DOHH2 (cell line): Measurements from ENCODE around the gene COL8A2.

ENCODE experiments used
- H3F3A ChIP-seq: fragments of 200-600 bp; sonication (generic), shearing (Covaris generic); 2 replicates; pipeline ENCODE4 v1.6.0; 2016; ENCODE audit warnings: antibody characterized with exemption, mild to moderate bottlenecking; ENCODE audit not compliant: control insufficient read depth, insufficient read depth
- H3K27ac ChIP-seq: fragments of 200-600 bp; sonication (generic); 2 replicates; pipeline ENCODE4 v1.5.1; 2014; ENCODE audit warnings: low read depth, mild to moderate bottlenecking, low read length, moderate library complexity
- H3K27me3 ChIP-seq: fragments of 200-600 bp; sonication (generic); 2 replicates; pipeline ENCODE4 v1.6.1; 2014; ENCODE audit warnings: mild to moderate bottlenecking, low read length, mixed read lengths; ENCODE audit not compliant: control insufficient read depth
- H3K36me3 ChIP-seq: fragments of 200-600 bp; sonication (generic); 2 replicates; pipeline ENCODE4 v1.6.1; 2014; ENCODE audit warnings: mild to moderate bottlenecking, low read length, moderate library complexity, mixed read lengths; ENCODE audit not compliant: control insufficient read depth
- H3K4me1 ChIP-seq: fragments of 200-600 bp; sonication (generic); 2 replicates; pipeline ENCODE4 v1.6.1; 2014; ENCODE audit warnings: mild to moderate bottlenecking, low read length, mixed read lengths; ENCODE audit not compliant: control insufficient read depth
- H3K4me2 ChIP-seq: fragments of 200-600 bp; sonication (generic); 2 replicates; pipeline ENCODE4 v1.6.0; 2014; ENCODE audit warnings: mild to moderate bottlenecking, low read length, moderate library complexity
- H3K4me3 ChIP-seq: fragments of 200-600 bp; sonication (generic); 2 replicates; pipeline ENCODE4 v1.5.1; 2014; ENCODE audit warnings: mild to moderate bottlenecking, low read length, mixed read lengths
- H3K79me2 ChIP-seq: fragments of 200-600 bp; sonication (generic); 2 replicates; pipeline ENCODE4 v1.6.1; 2014; ENCODE audit warnings: mild to moderate bottlenecking, low read length, mixed read lengths; ENCODE audit not compliant: control insufficient read depth
- H3K9me2 ChIP-seq: fragments of 200-600 bp; sonication (generic); replicated peaks from 2 replicates; pipeline ENCODE4 v1.6.1; 2014; ENCODE audit warnings: mild to moderate bottlenecking, low read length, mixed read lengths; ENCODE audit not compliant: control insufficient read depth
- H3K9me3 ChIP-seq: fragments of 200-600 bp; sonication (generic); 2 replicates; pipeline ENCODE4 v1.6.1; 2014; ENCODE audit warnings: antibody characterized with exemption, low read length, mixed read lengths; ENCODE audit not compliant: control insufficient read depth, insufficient read depth
- H4K20me1 ChIP-seq: fragments of 200-600 bp; sonication (generic); 2 replicates; pipeline ENCODE4 v1.6.0; 2014; ENCODE audit warnings: low read depth, mild to moderate bottlenecking, antibody characterized with exemption, low read length, moderate library complexity; ENCODE audit not compliant: control insufficient read depth, insufficient read depth
- CTCF ChIP-seq: fragments of 200-600 bp; sonication (generic); IDR thresholded peaks from one replicate; pipeline ENCODE4 v1.5.1; 2014; ENCODE audit warnings: antibody characterized with exemption, mild to moderate bottlenecking, low read depth, low read length; ENCODE audit not compliant: poor library complexity, severe bottlenecking
- EZH2phosphoT487 ChIP-seq: fragments of 200-600 bp; sonication (generic); IDR thresholded peaks from 2 replicates; pipeline ENCODE4 v1.6.1; 2017; ENCODE audit warnings: borderline replicate concordance, mild to moderate bottlenecking, antibody characterized with exemption, low read length, moderate library complexity, mixed read lengths

The COL8A2 gene

GRCh38 chr1:36080236-36080635 is 44.8 kb downstream of the COL8A2 start:
- Histone ChIP-seq H3K36me3 (no peaks in the 10 kb centered on the region), H3K79me2 (no peaks in the 10 kb centered on the region), H3F3A (no peaks in the 10 kb centered on the region), H4K20me1 (no peaks in the 10 kb centered on the region), H3K4me1 (peaks cover 9% of the 10 kb centered on the region), H3K4me3 (no peak overlapping the region), H3K9me2 (no peaks in the 10 kb centered on the region), H3K27me3 (peaks cover 23% of the 10 kb centered on the region), H3K27ac (no peak overlapping the region), H3K9me3 (no peaks in the 10 kb centered on the region), H3K4me2 (no peak overlapping the region)
- no peak for TF ChIP-seq CTCF

- Histone ChIP-seq H3K36me3 (no peaks in the 10 kb centered on the region), H3K27me3 (peaks cover 5% of the 10 kb centered on the region; the same call in 1 of the 2 replicates), H3K9me3 (no peaks in the 10 kb centered on the region), H3F3A (no peaks in the 10 kb centered on the region), H3K9me2 (no peaks in the 10 kb centered on the region), H3K4me3 (no peak overlapping the region), H3K4me2 (no peak overlapping the region), H3K79me2 (no peaks in the 10 kb centered on the region), H3K27ac (no peak overlapping the region), H4K20me1 (no peaks in the 10 kb centered on the region), H3K4me1 (no peaks in the 10 kb centered on the region)
- TF ChIP-seq EZH2phosphoT487 (no peak), CTCF (no peak)
Measured at GRCh38 chr1:36076979-36077573, 47.9 kb downstream of the COL8A2 start.

GRCh38 chr1:36070349-36070748 is 54.7 kb downstream of the COL8A2 start:
- Histone ChIP-seq H3K9me3 (no peaks in the 10 kb centered on the region), H3K4me3 (no peak overlapping the region), H4K20me1 (no peaks in the 10 kb centered on the region), H3K27me3 (no peaks in the 10 kb centered on the region), H3K4me2 (no peak overlapping the region), H3F3A (no peaks in the 10 kb centered on the region), H3K9me2 (no peaks in the 10 kb centered on the region), H3K79me2 (no peaks in the 10 kb centered on the region), H3K4me1 (no peaks in the 10 kb centered on the region), H3K27ac (no peak overlapping the region), H3K36me3 (no peaks in the 10 kb centered on the region)
- no peak for TF ChIP-seq EZH2phosphoT487

- Histone ChIP-seq H3K9me2 (no peaks in the 10 kb centered on the region), H3K4me1 (no peaks in the 10 kb centered on the region), H4K20me1 (no peaks in the 10 kb centered on the region), H3K27me3 (no peaks in the 10 kb centered on the region), H3K79me2 (no peaks in the 10 kb centered on the region), H3K36me3 (no peaks in the 10 kb centered on the region), H3K4me3 (no peak overlapping the region), H3K27ac (no peak overlapping the region), H3F3A (no peaks in the 10 kb centered on the region), H3K4me2 (no peak overlapping the region), H3K9me3 (no peaks in the 10 kb centered on the region)
- TF ChIP-seq CTCF: no peak
- no peak for TF ChIP-seq EZH2phosphoT487
Measured at GRCh38 chr1:36068866-36069265, 56.2 kb downstream of the COL8A2 start.
